Erythroblast (primary cell): Measurements from ENCODE around the gene MED13L.

Source experiments
- GATA1 ChIP-seq: IDR thresholded peaks from 2 replicates; pipeline ENCODE4 v1.6.1; 2011; ENCODE audit warnings: low read depth, mild to moderate bottlenecking, control low read depth, low read length, moderate library complexity
- POLR2A ChIP-seq: IDR thresholded peaks from 2 replicates; pipeline ENCODE4 v1.6.1; 2011; ENCODE audit warnings: mild to moderate bottlenecking, low read length

- TF ChIP-seq POLR2A = no peak
- no peak for TF ChIP-seq GATA1
Observed at GRCh38 chr12:116263431-116263830, 14.1 kb downstream of the MED13L start.
